ENCODE measurements around the gene CMTM8.

GRCh38 chr3:32395496-32395895, 157.0 kb downstream of the CMTM8 start:
- TF ChIP-seq, protein P1, sequence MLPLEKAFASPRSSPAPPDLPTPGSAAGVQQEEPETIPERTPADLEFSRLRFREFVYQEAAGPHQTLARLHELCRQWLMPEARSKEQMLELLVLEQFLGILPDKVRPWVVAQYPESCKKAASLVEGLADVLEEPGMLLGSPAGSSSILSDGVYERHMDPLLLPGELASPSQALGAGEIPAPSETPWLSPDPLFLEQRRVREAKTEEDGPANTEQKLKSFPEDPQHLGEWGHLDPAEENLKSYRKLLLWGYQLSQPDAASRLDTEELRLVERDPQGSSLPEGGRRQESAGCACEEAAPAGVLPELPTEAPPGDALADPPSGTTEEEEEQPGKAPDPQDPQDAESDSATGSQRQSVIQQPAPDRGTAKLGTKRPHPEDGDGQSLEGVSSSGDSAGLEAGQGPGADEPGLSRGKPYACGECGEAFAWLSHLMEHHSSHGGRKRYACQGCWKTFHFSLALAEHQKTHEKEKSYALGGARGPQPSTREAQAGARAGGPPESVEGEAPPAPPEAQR (CRISPR knock-in tag; IDR thresholded peaks at IDR 0.05) = no peak
- TF ChIP-seq MAX (CRISPR knock-in tag; IDR thresholded peaks at IDR 0.05) (no peak), FOXK1 (CRISPR knock-in tag; IDR thresholded peaks at IDR 0.05) (no peak)
- TF ChIP-seq, protein P2, sequence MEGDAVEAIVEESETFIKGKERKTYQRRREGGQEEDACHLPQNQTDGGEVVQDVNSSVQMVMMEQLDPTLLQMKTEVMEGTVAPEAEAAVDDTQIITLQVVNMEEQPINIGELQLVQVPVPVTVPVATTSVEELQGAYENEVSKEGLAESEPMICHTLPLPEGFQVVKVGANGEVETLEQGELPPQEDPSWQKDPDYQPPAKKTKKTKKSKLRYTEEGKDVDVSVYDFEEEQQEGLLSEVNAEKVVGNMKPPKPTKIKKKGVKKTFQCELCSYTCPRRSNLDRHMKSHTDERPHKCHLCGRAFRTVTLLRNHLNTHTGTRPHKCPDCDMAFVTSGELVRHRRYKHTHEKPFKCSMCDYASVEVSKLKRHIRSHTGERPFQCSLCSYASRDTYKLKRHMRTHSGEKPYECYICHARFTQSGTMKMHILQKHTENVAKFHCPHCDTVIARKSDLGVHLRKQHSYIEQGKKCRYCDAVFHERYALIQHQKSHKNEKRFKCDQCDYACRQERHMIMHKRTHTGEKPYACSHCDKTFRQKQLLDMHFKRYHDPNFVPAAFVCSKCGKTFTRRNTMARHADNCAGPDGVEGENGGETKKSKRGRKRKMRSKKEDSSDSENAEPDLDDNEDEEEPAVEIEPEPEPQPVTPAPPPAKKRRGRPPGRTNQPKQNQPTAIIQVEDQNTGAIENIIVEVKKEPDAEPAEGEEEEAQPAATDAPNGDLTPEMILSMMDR (IDR thresholded peaks at IDR 0.05) = no peak
